ACHN (cell line): ENCODE results near the gene MRPS25.

Source experiments
- DNase-seq: peaks from one replicate; pipeline ENCODE4 v3.0.0-alpha.2; 2015
- in situ Hi-C: cut with HindIII; loops from 2 replicates; pipeline ENCODE4 v1.10.0; 2017; ENCODE audit warnings: low sequenced_read_pairs, low pct_ligation_motif_present, low pct_unique_long_range_greater_than_20kb

The MRPS25 gene

GRCh38 chr3:15089201-15089600 is 24.1 kb upstream of the MRPS25 start:
- DNase-seq = no peak
- in situ Hi-C loops = no loop called here

- DNase-seq = no peak
- in situ Hi-C loops = no loop called here
Measured at GRCh38 chr3:15086699-15087098, 21.6 kb upstream of the MRPS25 start.

GRCh38 chr3:15086263-15086662 is 21.1 kb upstream of the MRPS25 start:
- DNase-seq = no peak
- in situ Hi-C loops = no loop called here

- no peak for DNase-seq
- in situ Hi-C loops = no loop called here
Measured at GRCh38 chr3:15083252-15083651, 18.1 kb upstream of the MRPS25 start.

- in situ Hi-C loops = no loop called here
- DNase-seq = no peak
Measured at GRCh38 chr3:15081960-15082664, 17.0 kb upstream of the MRPS25 start.

- DNase-seq = no peak
- in situ Hi-C loops = no loop called here
Measured at GRCh38 chr3:15079091-15079490, 14.0 kb upstream of the MRPS25 start.

GRCh38 chr3:15074500-15074899 is 9.4 kb upstream of the MRPS25 start:
- in situ Hi-C loops = no loop called here

GRCh38 chr3:15071699-15072098 is 6.6 kb upstream of the MRPS25 start:
- in situ Hi-C loops = no loop called here

More at GRCh38 chr3:15074500-15074899, 9.4 kb upstream of the MRPS25 start:
- no peak for DNase-seq

GRCh38 chr3:15069441-15069840 is 4.3 kb upstream of the MRPS25 start:
- DNase-seq = no peak
- in situ Hi-C loops = no loop called here

More at GRCh38 chr3:15071699-15072098, 6.6 kb upstream of the MRPS25 start:
- DNase-seq = no peak

GRCh38 chr3:15066467-15066866 is 1.4 kb upstream of the MRPS25 start:
- no peak for DNase-seq
- in situ Hi-C loops = no loop called here

GRCh38 chr3:15065550-15066007 is 464 bp upstream of the MRPS25 start:
- in situ Hi-C loops = no loop called here
- no peak for DNase-seq

- in situ Hi-C loops = no loop called here
Measured at GRCh38 chr3:15064299-15064834, 748 bp downstream of the MRPS25 start.

GRCh38 chr3:15063656-15064286 is 1.3 kb downstream of the MRPS25 start:
- in situ Hi-C loops = no loop called here
- no peak for DNase-seq

More at GRCh38 chr3:15064299-15064834, 748 bp downstream of the MRPS25 start:
- peak; percentile 42 for DNase-seq

GRCh38 chr3:15063238-15063637 is 1.9 kb downstream of the MRPS25 start:
- no peak for DNase-seq

GRCh38 chr3:15060029-15060428 is 5.1 kb downstream of the MRPS25 start:
- DNase-seq = no peak
- in situ Hi-C loops = no loop called here

More at GRCh38 chr3:15063238-15063637, 1.9 kb downstream of the MRPS25 start:
- in situ Hi-C loops = no loop called here

GRCh38 chr3:15056676-15057404 is 8.3 kb downstream of the MRPS25 start:
- DNase-seq = no peak
- in situ Hi-C loops = no loop called here

- in situ Hi-C loops = no loop called here
- DNase-seq = no peak
Measured at GRCh38 chr3:15055019-15055557, 10.0 kb downstream of the MRPS25 start.

GRCh38 chr3:15053541-15053940 is 11.6 kb downstream of the MRPS25 start:
- no peak for DNase-seq
- in situ Hi-C loops = no loop called here
